Spinal cord (tissue), 10 donors: ENCODE measurements around the gene SMAD1. TPM values are rescaled to one million over a fixed set of nuclear protein-coding genes. Genes with fewer than 3 reads are reported as not detected.

Source experiments
- DNase-seq, 6 donors: peaks; one replicate each; pipeline versions ENCODE4 v3.0.0 to v3.0.0-alpha.2; 2013 to 2015; ENCODE audit warnings: low spot score in 6 of 6, low read depth in 4 of 6
- H3K27ac ChIP-seq: one replicate; pipeline ENCODE4 v1.5.1; 2013; ENCODE audit warnings: low read depth, low read length, control low read depth
- H3K27me3 ChIP-seq: one replicate; pipeline ENCODE4 v1.6.1; 2013; ENCODE audit warnings: low read length; ENCODE audit not compliant: control insufficient read depth, insufficient read depth
- H3K36me3 ChIP-seq: one replicate; pipeline ENCODE4 v1.6.1; 2013; ENCODE audit warnings: low read length; ENCODE audit not compliant: control insufficient read depth, insufficient read depth
- H3K4me1 ChIP-seq: one replicate; pipeline ENCODE4 v1.6.1; 2013; ENCODE audit warnings: low read length; ENCODE audit not compliant: control insufficient read depth, insufficient read depth
- H3K4me3 ChIP-seq: one replicate; pipeline ENCODE4 v1.5.1; 2013; ENCODE audit warnings: low read depth, low read length, control low read depth
- H3K9me3 ChIP-seq: one replicate; pipeline ENCODE4 v1.6.1; 2013; ENCODE audit warnings: low read length; ENCODE audit not compliant: control insufficient read depth, insufficient read depth
- WGBS: methylation state at CpG from one replicate; pipeline ENCODE4 v1.1.5; 2013; ENCODE audit warnings: missing lambda C conversion rate; ENCODE audit not compliant: insufficient coverage; 5-methylcytosine and 5-hydroxymethylcytosine counted together
- polyA plus RNA-seq, 2 donors: library from polyadenylated mRNA; unstranded; fragments of 120-200 nt; gene quantifications; one replicate each; pipeline ENCODE4 v1.2.1, GENCODE V29; 2013; ENCODE audit not compliant: insufficient read length in 2 of 2
- total RNA-seq, 2 donors: library from RNA; depleted of rRNA in 1 of 2; stranded (reverse); fragments of 120-200 nt in 1 of 2; fragments of >200 nt in 1 of 2; gene quantifications; one replicate each; pipeline versions ENCODE4 v1.2.3 to v1.2.4, GENCODE V29; 2013 to 2014
- donor health status: healthy.

SMAD1 gene
- total and polyA plus RNA-seq, 4 donors = 33.8 to 47.7 (median 41.6) TPM

GRCh38 chr4:145496292-145496691 lies 14.6 kb downstream of the SMAD1 start:
- no peaks in the 10 kb centered on the region for H3K27me3 ChIP-seq

GRCh38 chr4:145497199-145498149 lies 15.8 kb downstream of the SMAD1 start:
- no peaks in the 10 kb centered on the region for H3K36me3 ChIP-seq
- no peaks in the 10 kb centered on the region for H3K9me3 ChIP-seq
- no peak overlapping the region for H3K27ac ChIP-seq
- no peaks in the 10 kb centered on the region for H3K27me3 ChIP-seq
- 100% methylated on average over 2 of the region's 9 CpGs for WGBS
- DNase-seq = no peak
- H3K4me3 ChIP-seq = no peak overlapping the region
- H3K4me1 ChIP-seq = no peaks in the 10 kb centered on the region

More at GRCh38 chr4:145496292-145496691, 14.6 kb downstream of the SMAD1 start:
- H3K4me3 ChIP-seq = no peak overlapping the region
- no peaks in the 10 kb centered on the region for H3K4me1 ChIP-seq
- no peak for DNase-seq
- H3K27ac ChIP-seq = no peak overlapping the region
- WGBS = 100% methylated on average over 3 of the region's 5 CpGs
- H3K9me3 ChIP-seq = no peaks in the 10 kb centered on the region
- H3K36me3 ChIP-seq = no peaks in the 10 kb centered on the region

- Histone ChIP-seq H3K4me3 (no peak overlapping the region), H3K27me3 (no peaks in the 10 kb centered on the region), H3K4me1 (no peaks in the 10 kb centered on the region), H3K9me3 (no peaks in the 10 kb centered on the region), H3K36me3 (no peaks in the 10 kb centered on the region), H3K27ac (no peak overlapping the region)
- DNase-seq = no peak
These were observed 16.8 kb downstream of the SMAD1 start for GRCh38 chr4:145498430-145498829.

- H3K4me1 ChIP-seq = no peaks in the 10 kb centered on the region
- H3K27ac ChIP-seq = no peak overlapping the region
- no peaks in the 10 kb centered on the region for H3K27me3 ChIP-seq
- no peak for DNase-seq
- H3K4me3 ChIP-seq = no peak overlapping the region
- H3K9me3 ChIP-seq = no peaks in the 10 kb centered on the region
- WGBS = 69% methylated on average over 2 of the region's 3 CpGs
- no peaks in the 10 kb centered on the region for H3K36me3 ChIP-seq
These were observed 19.5 kb downstream of the SMAD1 start for GRCh38 chr4:145501051-145501660.

GRCh38 chr4:145502809-145503208 lies 21.2 kb downstream of the SMAD1 start:
- Histone ChIP-seq H3K36me3 (no peaks in the 10 kb centered on the region), H3K27ac (no peak overlapping the region), H3K4me3 (no peak overlapping the region), H3K27me3 (no peaks in the 10 kb centered on the region), H3K9me3 (no peaks in the 10 kb centered on the region), H3K4me1 (no peaks in the 10 kb centered on the region)
- WGBS = 90% methylated on average over 2 of the region's 5 CpGs
- DNase-seq = no peak

GRCh38 chr4:145503486-145504072 lies 21.9 kb downstream of the SMAD1 start:
- H3K27ac ChIP-seq = no peak overlapping the region
- WGBS = 93% methylated on average over 3 of the region's 6 CpGs
- DNase-seq = no peak

GRCh38 chr4:145505995-145506394 lies 24.3 kb downstream of the SMAD1 start:
- WGBS = no CpG with 5 or more reads among the region's 3 CpGs
- H3K27ac ChIP-seq = no peak overlapping the region
- no peak for DNase-seq
- H3K4me1 ChIP-seq = no peaks in the 10 kb centered on the region
- H3K36me3 ChIP-seq = no peaks in the 10 kb centered on the region
- H3K27me3 ChIP-seq = no peaks in the 10 kb centered on the region
- H3K4me3 ChIP-seq = no peak overlapping the region
- no peaks in the 10 kb centered on the region for H3K9me3 ChIP-seq

More at GRCh38 chr4:145503486-145504072, 21.9 kb downstream of the SMAD1 start:
- Histone ChIP-seq H3K36me3 (no peaks in the 10 kb centered on the region), H3K4me3 (no peak overlapping the region), H3K9me3 (no peaks in the 10 kb centered on the region), H3K4me1 (no peaks in the 10 kb centered on the region), H3K27me3 (no peaks in the 10 kb centered on the region)

GRCh38 chr4:145507636-145508035 lies 26.0 kb downstream of the SMAD1 start:
- H3K27ac ChIP-seq = no peak overlapping the region
- H3K27me3 ChIP-seq = no peaks in the 10 kb centered on the region
- no CpG with 5 or more reads among the region's 1 CpG for WGBS
- H3K9me3 ChIP-seq = peaks cover 9% of the 10 kb centered on the region
- no peaks in the 10 kb centered on the region for H3K36me3 ChIP-seq
- DNase-seq = no peak
- H3K4me1 ChIP-seq = no peaks in the 10 kb centered on the region
- no peak overlapping the region for H3K4me3 ChIP-seq

GRCh38 chr4:145511913-145512522 lies 30.4 kb downstream of the SMAD1 start:
- DNase-seq = no peak
- Histone ChIP-seq H3K4me3 (no peak overlapping the region), H3K9me3 (peaks cover 9% of the 10 kb centered on the region), H3K27ac (no peak overlapping the region), H3K27me3 (no peaks in the 10 kb centered on the region), H3K36me3 (no peaks in the 10 kb centered on the region), H3K4me1 (no peaks in the 10 kb centered on the region)
- no CpG with 5 or more reads among the region's 2 CpGs for WGBS
